Muscle layer of colon (tissue), 2 donors: Measurements from ENCODE around the gene FXN.

ENCODE experiments used
- H3K27ac ChIP-seq: one replicate; pipeline ENCODE4 v1.7.0; 2013; ENCODE audit warnings: low read depth, mild to moderate bottlenecking, low read length, moderate library complexity
- H3K27me3 ChIP-seq, 2 donors: one replicate each; pipeline ENCODE4 v1.7.0; 2013; ENCODE audit warnings: low read length in 2 of 2, mild to moderate bottlenecking in 2 of 2; ENCODE audit not compliant: insufficient read depth in 2 of 2, control insufficient read depth in 1 of 2
- H3K36me3 ChIP-seq: one replicate; pipeline ENCODE4 v1.7.0; 2013; ENCODE audit warnings: mild to moderate bottlenecking, low read length; ENCODE audit not compliant: insufficient read depth
- H3K4me1 ChIP-seq: one replicate; pipeline ENCODE4 v1.7.0; 2013; ENCODE audit warnings: mild to moderate bottlenecking, low read length; ENCODE audit not compliant: insufficient read depth
- H3K4me3 ChIP-seq, 2 donors: one replicate each; pipeline ENCODE4 v1.7.0; 2013; ENCODE audit warnings: low read length in 2 of 2, low read depth in 1 of 2, mild to moderate bottlenecking in 1 of 2, moderate library complexity in 1 of 2
- H3K9ac ChIP-seq: one replicate; pipeline ENCODE4 v1.7.0; 2013; ENCODE audit warnings: low read length
- H3K9me3 ChIP-seq: one replicate; pipeline ENCODE4 v1.7.0; 2013; ENCODE audit warnings: mild to moderate bottlenecking, low read length
- donor health status: abdominal sarcoma.
- donor health status: Adenocarcinoma of cecum.

FXN gene

DNA sequence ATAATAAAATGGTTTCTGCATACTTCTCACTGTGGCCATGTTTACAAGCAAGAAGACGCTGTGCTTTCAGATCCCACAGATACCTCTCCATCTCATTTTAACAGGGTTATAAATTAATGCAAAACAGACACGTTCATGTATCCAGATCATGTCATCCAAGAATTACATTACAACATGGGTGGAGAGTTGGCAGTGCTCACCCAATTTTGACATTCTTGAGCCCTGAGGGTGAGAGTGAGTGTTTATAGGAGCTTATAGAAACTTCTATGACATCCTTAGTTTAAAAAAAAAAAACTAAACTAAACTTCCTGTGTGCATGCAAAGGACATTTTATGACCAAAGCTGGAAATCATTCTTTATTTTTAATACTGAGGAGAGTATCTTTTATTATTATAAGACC is 30.7 kb upstream of the FXN start:
- H3K9ac ChIP-seq: no peak overlapping the region
- H3K36me3 ChIP-seq: no peaks in the 10 kb centered on the region
- no peaks in the 10 kb centered on the region for H3K9me3 ChIP-seq
- no peak overlapping the region for H3K27ac ChIP-seq
- no peaks in the 10 kb centered on the region for H3K27me3 ChIP-seq
- H3K4me1 ChIP-seq: no peaks in the 10 kb centered on the region
- no peak overlapping the region for H3K4me3 ChIP-seq

DNA sequence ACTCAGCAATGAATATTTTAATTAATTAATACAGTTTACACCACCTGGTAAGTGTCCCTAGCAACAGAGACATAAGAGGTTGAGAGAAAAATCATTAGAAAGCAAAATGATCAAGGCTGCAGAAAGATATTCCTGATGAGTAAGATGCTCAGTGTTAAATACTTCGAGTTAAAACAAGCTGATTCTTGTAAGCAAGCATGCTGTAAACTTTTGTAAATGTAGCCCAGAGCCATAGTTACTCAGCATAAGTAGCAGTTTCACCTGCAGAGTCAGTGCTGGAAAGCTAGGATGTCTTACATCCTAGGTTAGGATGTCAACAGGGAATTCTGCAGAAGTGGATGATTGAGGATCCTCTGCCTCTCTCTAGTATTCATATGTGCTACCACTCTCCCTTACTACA is 25.8 kb upstream of the FXN start:
- Histone ChIP-seq H3K9ac (no peak overlapping the region), H3K27me3 (no peaks in the 10 kb centered on the region), H3K36me3 (no peaks in the 10 kb centered on the region), H3K27ac (no peak overlapping the region), H3K4me3 (no peak overlapping the region), H3K4me1 (no peaks in the 10 kb centered on the region), H3K9me3 (no peaks in the 10 kb centered on the region)

DNA sequence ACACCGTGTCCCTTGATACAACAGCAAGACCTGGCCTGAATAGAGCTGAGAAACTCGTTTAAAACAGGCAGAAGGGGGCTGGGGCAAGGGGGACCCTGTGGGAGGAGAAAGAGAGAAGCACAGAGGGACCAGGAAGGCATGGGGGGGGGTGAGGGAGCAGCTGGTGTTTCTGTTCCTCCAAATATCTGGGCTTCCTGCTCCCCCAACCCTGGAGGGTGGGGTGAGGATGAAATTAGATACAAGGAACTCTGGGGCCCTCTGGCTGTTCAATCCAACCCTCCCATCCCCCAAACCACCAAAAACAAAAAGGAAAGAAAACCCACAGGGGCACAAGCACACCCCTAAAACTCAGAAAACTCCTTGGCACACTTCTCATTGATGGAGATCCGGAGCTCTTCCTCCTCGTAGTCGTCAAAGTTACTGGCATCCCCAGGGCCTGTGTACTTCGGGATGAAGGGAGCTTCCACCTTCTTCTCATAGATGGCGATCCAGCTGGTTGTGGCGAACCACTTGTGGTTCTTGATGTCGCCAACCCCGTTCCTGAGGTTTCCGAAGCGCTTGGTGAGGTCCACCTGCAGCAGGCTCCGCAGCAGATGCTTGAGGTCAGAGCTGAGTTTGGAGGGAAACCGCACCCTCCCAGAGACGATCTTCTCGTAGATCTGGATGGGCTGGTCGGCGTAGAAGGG is 22.7 kb upstream of the FXN start:
- H3K9ac ChIP-seq: no peak overlapping the region
- no peak overlapping the region for H3K4me3 ChIP-seq
- peaks cover 4% of the 10 kb centered on the region for H3K4me1 ChIP-seq
- H3K27ac ChIP-seq: no peak overlapping the region
- H3K27me3 ChIP-seq: no peaks in the 10 kb centered on the region
- no peaks in the 10 kb centered on the region for H3K36me3 ChIP-seq
- H3K9me3 ChIP-seq: no peaks in the 10 kb centered on the region

GRCh38 chr9:69013382-69013727 is 22.2 kb upstream of the FXN start:
- no peak overlapping the region for H3K27ac ChIP-seq
- H3K27me3 ChIP-seq: no peaks in the 10 kb centered on the region
- H3K4me3 ChIP-seq: no peak overlapping the region
- no peaks in the 10 kb centered on the region for H3K9me3 ChIP-seq
- H3K36me3 ChIP-seq: no peaks in the 10 kb centered on the region
- peaks cover 4% of the 10 kb centered on the region for H3K4me1 ChIP-seq
- no peak overlapping the region for H3K9ac ChIP-seq

- Histone ChIP-seq H3K27ac (no peak within 1 kb of the TSS), H3K4me3 (no peak within 1 kb of the TSS)
These were observed 21.5 kb upstream of the FXN start, which contains the start of gene PRKACG for GRCh38 chr9:69014013-69014412. TSS of gene PRKACG (minus strand) at chr9:69014113. CDS start at chr9:69014092, 21 bp downstream.

DNA sequence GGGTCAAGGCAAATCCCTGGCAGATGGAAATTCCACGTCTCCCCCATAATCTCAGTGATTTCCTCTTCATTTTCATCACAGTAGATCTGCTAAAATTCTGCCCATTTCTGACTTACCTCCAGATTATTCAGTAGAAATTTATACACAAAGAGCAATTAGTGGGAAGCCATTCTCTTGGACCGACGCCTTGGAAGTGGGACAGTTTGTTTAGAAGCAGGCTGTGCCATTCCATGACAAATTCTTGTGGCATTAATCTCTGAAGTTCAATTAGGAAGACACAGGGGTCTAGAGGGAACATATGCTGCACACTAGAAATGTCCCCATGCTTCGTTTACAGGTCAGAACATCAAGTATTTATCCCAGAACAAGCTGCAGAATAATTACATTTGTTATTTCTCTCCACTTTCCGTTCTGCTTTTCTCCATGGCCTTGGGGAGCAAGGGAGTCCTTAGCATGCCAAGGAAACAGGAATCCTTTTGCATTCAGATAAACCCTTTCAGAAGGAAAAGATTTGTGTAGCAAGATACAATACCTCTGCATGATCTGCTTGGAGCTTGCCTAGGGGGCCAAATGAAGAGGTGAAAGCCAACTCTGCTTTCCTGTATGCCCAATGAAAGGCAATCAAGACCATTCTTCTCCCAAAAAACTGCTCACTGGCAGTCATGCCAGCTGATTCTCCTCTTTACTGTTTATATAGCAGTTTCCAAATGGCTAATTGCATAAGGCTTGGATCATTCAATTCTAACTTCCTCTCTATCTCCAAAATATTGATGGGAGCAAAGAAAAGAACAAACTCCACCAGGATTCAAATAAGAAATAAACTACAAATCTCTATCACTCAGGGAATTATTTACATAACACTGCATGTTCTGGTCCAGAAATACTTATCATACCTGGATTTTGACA is 19.1 kb upstream of the FXN start:
- no peak overlapping the region for H3K9ac ChIP-seq
- no peaks in the 10 kb centered on the region for H3K36me3 ChIP-seq
- no peaks in the 10 kb centered on the region for H3K9me3 ChIP-seq
- H3K4me3 ChIP-seq: no peak overlapping the region
- no peak overlapping the region for H3K27ac ChIP-seq
- peaks cover 4% of the 10 kb centered on the region for H3K4me1 ChIP-seq
- H3K27me3 ChIP-seq: no peaks in the 10 kb centered on the region

More at GRCh38 chr9:69014013-69014412, 21.5 kb upstream of the FXN start, which contains the start of gene PRKACG:
- Histone ChIP-seq H3K36me3 (no peaks in the 10 kb centered on the region), H3K9me3 (no peaks in the 10 kb centered on the region), H3K27me3 (no peaks in the 10 kb centered on the region), H3K4me1 (peaks cover 4% of the 10 kb centered on the region), H3K9ac (no peak within 1 kb of the TSS)

DNA sequence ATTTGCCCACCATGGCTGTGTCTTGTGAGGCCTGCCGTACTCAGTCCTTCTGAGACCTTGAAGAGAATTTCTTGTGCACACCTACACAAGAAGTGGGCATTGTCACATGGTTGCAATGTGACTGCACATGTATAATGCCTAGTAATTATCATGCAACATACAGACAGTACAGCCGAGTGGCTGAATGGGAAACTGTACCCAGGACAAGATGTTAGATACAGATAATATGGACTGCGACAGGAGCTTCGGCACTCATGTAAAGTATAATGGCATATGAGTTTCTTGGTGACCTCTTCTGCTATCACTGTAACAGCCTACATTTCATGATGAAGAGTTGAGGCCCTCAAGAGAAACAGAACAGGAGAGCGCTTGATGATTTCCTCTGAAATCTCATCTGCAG is 16.8 kb upstream of the FXN start:
- Histone ChIP-seq H3K27me3 (no peaks in the 10 kb centered on the region), H3K4me1 (peaks cover 4% of the 10 kb centered on the region), H3K27ac (no peak overlapping the region), H3K9ac (no peak overlapping the region), H3K4me3 (no peak overlapping the region), H3K36me3 (no peaks in the 10 kb centered on the region), H3K9me3 (no peaks in the 10 kb centered on the region)

DNA sequence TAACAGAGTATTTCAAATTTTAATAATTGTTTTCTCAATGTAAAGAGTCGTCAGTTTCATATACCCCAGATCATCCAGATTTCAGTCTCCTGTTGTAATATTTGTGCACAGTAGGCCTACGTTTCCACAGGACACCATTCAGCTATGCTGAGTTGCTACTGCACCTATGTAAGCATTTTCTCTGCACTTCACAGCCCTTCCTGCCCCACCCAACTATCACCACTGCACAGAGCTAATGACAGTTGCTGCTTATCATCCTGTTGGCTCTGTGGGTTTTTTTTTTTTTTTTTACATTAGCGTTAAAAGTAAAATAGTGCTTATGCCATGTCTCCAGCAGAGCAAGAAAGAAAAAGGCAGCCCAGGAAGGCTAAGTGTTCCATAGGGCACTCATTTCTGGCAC is 15.7 kb upstream of the FXN start:
- H3K27me3 ChIP-seq: no peaks in the 10 kb centered on the region
- no peak overlapping the region for H3K4me3 ChIP-seq
- no peak overlapping the region for H3K27ac ChIP-seq
- no peaks in the 10 kb centered on the region for H3K36me3 ChIP-seq
- no peak overlapping the region for H3K9ac ChIP-seq
- H3K4me1 ChIP-seq: peaks cover 4% of the 10 kb centered on the region
- H3K9me3 ChIP-seq: no peaks in the 10 kb centered on the region

DNA sequence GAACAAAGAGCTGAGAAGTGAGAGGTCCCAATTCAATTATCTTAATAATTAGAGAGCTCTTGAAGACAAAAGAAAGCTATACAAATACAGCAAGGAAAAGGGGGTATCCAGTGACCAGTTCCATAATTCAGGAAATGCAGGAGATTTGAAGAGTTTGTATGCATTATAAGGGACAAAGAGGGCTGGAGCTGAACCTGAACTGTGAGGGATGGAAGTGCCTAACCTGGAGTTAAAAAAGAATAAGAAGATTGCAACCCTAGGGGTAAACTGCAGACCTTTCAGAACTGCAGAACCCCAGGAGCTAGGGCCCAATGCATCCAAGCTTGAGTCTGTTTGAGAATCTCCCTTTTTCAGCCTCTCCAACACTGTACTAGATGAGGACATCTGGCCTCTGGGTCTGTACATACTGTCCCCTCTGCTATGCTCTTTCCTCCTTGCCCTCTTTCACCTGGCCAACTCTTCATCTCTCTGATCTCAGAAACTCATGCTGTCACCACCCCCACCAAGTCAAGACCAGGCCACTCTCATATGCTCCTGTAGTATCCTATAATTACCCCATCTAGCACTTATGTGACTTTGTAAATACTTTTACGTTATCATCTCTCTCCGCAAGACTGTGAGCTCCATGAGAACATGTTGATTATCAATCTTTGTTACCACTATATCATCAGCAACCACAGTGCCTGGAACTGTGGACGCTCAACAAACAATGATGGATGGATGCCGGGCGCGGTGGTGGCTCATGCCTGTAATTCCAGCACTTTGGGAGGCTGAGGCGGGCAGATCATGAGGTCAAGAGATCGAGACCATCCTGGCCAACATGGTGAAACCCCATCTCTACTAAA is 15.0 kb upstream of the FXN start:
- H3K27ac ChIP-seq: no peak overlapping the region
- H3K9ac ChIP-seq: no peak overlapping the region
- no peak overlapping the region for H3K4me3 ChIP-seq
- no peaks in the 10 kb centered on the region for H3K9me3 ChIP-seq
- no peaks in the 10 kb centered on the region for H3K36me3 ChIP-seq
- no peaks in the 10 kb centered on the region for H3K27me3 ChIP-seq
- peaks cover 4% of the 10 kb centered on the region for H3K4me1 ChIP-seq

GRCh38 chr9:69023650-69024049 is 11.9 kb upstream of the FXN start:
- Histone ChIP-seq H3K27me3 (no peaks in the 10 kb centered on the region), H3K36me3 (no peaks in the 10 kb centered on the region), H3K9me3 (no peaks in the 10 kb centered on the region), H3K9ac (no peak overlapping the region), H3K4me1 (no peaks in the 10 kb centered on the region), H3K27ac (no peak overlapping the region), H3K4me3 (no peak overlapping the region)

DNA sequence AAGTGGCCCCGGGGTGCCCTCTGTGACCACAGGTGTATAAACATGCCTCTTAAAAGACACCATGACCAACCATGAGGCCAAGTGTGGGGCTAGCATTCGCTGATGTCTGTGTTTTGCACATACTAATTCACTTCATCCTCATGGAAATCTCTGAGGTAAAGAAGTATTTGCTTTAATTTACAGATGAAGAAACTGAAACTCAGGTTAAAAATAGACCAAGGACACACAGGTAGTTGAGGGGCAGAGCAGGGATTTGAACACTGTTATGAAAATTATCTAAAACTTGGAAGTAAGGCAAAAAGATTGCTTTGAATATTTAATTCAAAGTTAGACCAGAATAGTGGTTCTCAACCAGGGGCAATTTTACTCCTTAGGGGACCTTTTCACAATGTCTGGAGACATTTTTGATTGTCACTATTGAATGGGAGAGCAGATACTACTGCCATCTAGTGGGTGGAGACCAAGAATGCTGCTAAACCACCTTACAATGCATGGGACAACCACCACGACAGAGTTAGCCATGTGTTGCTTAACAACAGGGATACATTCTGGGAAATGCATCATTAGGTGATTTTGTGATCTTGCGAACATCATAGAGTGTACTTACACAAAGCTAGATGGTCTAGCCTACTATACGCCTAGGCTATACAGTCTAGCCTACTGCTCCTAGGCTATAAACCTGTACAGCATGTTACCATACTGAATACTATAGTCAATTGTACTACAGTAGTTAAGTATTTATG is 8.0 kb upstream of the FXN start:
- H3K36me3 ChIP-seq: no peaks in the 10 kb centered on the region
- no peak overlapping the region for H3K9ac ChIP-seq
- no peaks in the 10 kb centered on the region for H3K9me3 ChIP-seq
- H3K4me1 ChIP-seq: no peaks in the 10 kb centered on the region
- no peaks in the 10 kb centered on the region for H3K27me3 ChIP-seq
- no peak overlapping the region for H3K27ac ChIP-seq
- no peak overlapping the region for H3K4me3 ChIP-seq
